Right lobe of liver (tissue), 6 donors: Measurements from ENCODE around the gene SMPD3. TPM values are rescaled to one million over a fixed set of nuclear protein-coding genes. Genes with fewer than 3 reads are reported as not detected.

Source experiments
- ATAC-seq, 4 donors: fragments of 200-7000 bp; cut with Tn5 transposase; one replicate each; pipeline ENCODE4 v1.9.1; 2020; ENCODE audit warnings: mild to moderate bottlenecking in 4 of 4, moderate library complexity in 4 of 4
- DNase-seq, 3 donors: peaks; one replicate each; pipeline ENCODE4 v3.0.0-alpha.2; 2020
- H3K27ac ChIP-seq, 3 donors: fragments of 200-600 bp; one replicate each; pipeline ENCODE4 v1.8.0; 2022
- H3K27me3 ChIP-seq, 2 donors: fragments of 200-600 bp; one replicate each; pipeline ENCODE4 v1.8.0; 2022
- H3K36me3 ChIP-seq, 4 donors: fragments of 200-600 bp; sonication (generic) in 1 of 4; one replicate each; pipeline versions ENCODE4 v1.5.1 to v1.8.0; 2017 to 2022; ENCODE audit warnings: control low read depth in 1 of 4
- H3K4me1 ChIP-seq, 4 donors: fragments of 200-600 bp; sonication (generic) in 1 of 4; one replicate each; pipeline versions ENCODE4 v1.5.1 to v1.8.0; 2017 to 2022; ENCODE audit warnings: control low read depth in 1 of 4
- H3K4me3 ChIP-seq, 3 donors: fragments of 200-600 bp; one replicate each; pipeline ENCODE4 v1.8.0; 2022
- H3K9me3 ChIP-seq, 4 donors: fragments of 200-600 bp; sonication (generic) in 1 of 4; one replicate each; pipeline versions ENCODE4 v1.5.1 to v1.8.0; 2017 to 2022; ENCODE audit warnings: control low read depth in 1 of 4
- POLR2A ChIP-seq: fragments of 450-650 bp; IDR thresholded peaks from one replicate; pipeline ENCODE4 v1.6.1; 2017; ENCODE audit warnings: antibody characterized with exemption, mild to moderate bottlenecking
- WGBS: methylation state at CpG from one replicate; pipeline ENCODE4 v1.1.6; 2018; ENCODE audit warnings: low coverage, low lambda C conversion rate; ENCODE audit not compliant: insufficient coverage; ENCODE audit errors: missing lambda C conversion rate; 5-methylcytosine and 5-hydroxymethylcytosine counted together
- intact Hi-C, 2 donors: fragments of 100-400 bp; cut with DNase I; formaldehyde crosslinking; loops; one replicate each; pipeline versions ENCODE4 v1.11.2 to v1.14.1; 2022
- total RNA-seq, 6 experiments: library from RNA; depleted of rRNA in 2 of 6; stranded (reverse); fragments of >200 nt in 2 of 6; fragmentation: NEBNext Ultra II Directional in 3 of 6; extraction: Animal tissue kit (Norgen Biotek cat#: 25700) in 3 of 6; gene quantifications; one replicate each; pipeline versions ENCODE4 v1.1.0 to v1.2.4, GENCODE V29; 2016 to 2023
- TF ChIP-seq, protein P1 (sequence below), 4 donors: fragments of 200-600 bp in 3 of 4; fragments of 450-650 bp in 1 of 4; IDR thresholded peaks; one replicate each; pipeline versions ENCODE4 v1.5.1 to v1.8.0; 2016 to 2022; ENCODE audit warnings: antibody characterized with exemption in 4 of 4, mild to moderate bottlenecking in 2 of 4
- donor health status: DM: no; HTN: yes; CAD: no.
- donor health status: DM: no; HTN: no; CAD: no.
- donor health status: DM: no; HTN: no; CAD: no.
- donor health status: DM: no; HTN: yes; CAD: no.
- donor health status: DM: no; HTN: yes; CAD: no.

Gene SMPD3
- total RNA-seq, 6 experiments from 2014 or later = 0.18 to 27.2 (median 5.0) TPM

DNA sequence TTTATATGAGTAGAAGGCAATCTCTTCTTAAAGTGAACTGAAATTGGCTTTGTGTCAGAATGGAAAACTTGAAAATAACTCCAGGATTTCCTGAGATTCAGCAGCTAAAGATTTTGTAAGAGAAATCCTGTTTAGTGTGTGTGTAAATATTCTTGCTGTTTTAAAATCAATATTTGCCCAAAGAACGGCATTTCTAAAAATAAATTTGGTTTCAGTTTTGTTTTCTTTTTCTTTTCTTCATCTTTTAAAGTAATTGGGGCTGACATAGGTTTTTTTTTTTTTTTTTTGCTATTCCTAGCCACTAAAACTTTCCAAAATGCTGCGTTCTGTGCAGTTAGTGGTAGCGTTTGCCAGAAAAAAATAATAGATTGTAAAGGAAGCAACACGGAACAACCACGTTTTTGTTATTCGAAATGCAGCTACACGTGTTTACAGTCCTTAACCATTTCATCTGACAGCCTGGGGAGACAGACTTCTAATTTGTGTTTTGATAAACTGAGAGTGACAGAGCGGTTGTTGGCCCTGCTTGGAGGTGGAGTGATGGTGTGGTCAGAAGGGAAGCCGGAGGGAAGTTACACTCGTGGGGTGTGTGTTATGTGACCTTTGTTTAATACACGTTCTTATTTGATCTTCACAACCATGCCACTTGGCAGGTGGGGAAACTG is 21.6 kb upstream of the SMPD3 start:
- peak overlapping the region; percentile 10 to 33 (median 31) for H3K4me3 ChIP-seq
- H3K4me1 ChIP-seq = peaks cover 0 to 52% (median 19%) of the 10 kb centered on the region in 4 donors
- H3K27me3 ChIP-seq = no peaks in the 10 kb centered on the region
- DNase-seq (peak in 1 of 3 donors; percentile 20), ATAC-seq (peak; percentile 7 to 28 (median 18))
- H3K9me3 ChIP-seq = no peaks in the 10 kb centered on the region
- H3K27ac ChIP-seq = peak overlapping the region; percentile 6 to 74 (median 54)
- WGBS = 1% methylated on average over 11 of the region's 11 CpGs
- H3K36me3 ChIP-seq = no peaks in the 10 kb centered on the region
- TF ChIP-seq, protein P1, sequence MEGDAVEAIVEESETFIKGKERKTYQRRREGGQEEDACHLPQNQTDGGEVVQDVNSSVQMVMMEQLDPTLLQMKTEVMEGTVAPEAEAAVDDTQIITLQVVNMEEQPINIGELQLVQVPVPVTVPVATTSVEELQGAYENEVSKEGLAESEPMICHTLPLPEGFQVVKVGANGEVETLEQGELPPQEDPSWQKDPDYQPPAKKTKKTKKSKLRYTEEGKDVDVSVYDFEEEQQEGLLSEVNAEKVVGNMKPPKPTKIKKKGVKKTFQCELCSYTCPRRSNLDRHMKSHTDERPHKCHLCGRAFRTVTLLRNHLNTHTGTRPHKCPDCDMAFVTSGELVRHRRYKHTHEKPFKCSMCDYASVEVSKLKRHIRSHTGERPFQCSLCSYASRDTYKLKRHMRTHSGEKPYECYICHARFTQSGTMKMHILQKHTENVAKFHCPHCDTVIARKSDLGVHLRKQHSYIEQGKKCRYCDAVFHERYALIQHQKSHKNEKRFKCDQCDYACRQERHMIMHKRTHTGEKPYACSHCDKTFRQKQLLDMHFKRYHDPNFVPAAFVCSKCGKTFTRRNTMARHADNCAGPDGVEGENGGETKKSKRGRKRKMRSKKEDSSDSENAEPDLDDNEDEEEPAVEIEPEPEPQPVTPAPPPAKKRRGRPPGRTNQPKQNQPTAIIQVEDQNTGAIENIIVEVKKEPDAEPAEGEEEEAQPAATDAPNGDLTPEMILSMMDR (IDR thresholded peaks at IDR 0.05) = no peak
- intact Hi-C loops = no loop called here

DNA sequence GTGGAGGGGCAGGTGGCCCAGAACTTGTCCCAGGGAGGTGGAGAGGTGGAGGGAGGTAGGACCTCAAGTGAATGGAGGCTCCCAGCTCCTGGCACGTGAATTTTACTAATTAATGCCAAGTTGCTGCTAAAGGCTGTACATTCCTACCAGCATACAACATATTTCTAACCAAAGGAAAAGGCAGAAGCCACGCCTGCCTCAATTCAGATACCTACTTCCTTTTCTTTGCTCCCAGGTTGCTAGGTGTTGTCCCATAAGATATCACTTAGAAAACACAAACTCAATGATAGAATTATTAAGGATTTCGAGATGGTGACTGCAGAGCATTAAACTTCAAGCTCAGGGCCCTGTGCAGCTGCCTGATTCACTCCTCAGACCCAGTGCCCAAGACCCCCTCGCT is 20.5 kb upstream of the SMPD3 start:
- ATAC-seq (no peak), DNase-seq (no peak)
- Histone ChIP-seq H3K4me3 (no peak overlapping the region), H3K27ac (peak overlapping the region in 1 of 3 donors; percentile 74), H3K36me3 (no peaks in the 10 kb centered on the region), H3K27me3 (no peaks in the 10 kb centered on the region), H3K4me1 (peaks cover 0 to 46% (median 16%) of the 10 kb centered on the region in 4 donors), H3K9me3 (no peaks in the 10 kb centered on the region)
- intact Hi-C loops = no loop called here
- no peak for TF ChIP-seq POLR2A
- TF ChIP-seq, protein P1 (IDR thresholded peaks at IDR 0.05) = no peak
- WGBS = 68% methylated on average over 4 of the region's 4 CpGs

DNA sequence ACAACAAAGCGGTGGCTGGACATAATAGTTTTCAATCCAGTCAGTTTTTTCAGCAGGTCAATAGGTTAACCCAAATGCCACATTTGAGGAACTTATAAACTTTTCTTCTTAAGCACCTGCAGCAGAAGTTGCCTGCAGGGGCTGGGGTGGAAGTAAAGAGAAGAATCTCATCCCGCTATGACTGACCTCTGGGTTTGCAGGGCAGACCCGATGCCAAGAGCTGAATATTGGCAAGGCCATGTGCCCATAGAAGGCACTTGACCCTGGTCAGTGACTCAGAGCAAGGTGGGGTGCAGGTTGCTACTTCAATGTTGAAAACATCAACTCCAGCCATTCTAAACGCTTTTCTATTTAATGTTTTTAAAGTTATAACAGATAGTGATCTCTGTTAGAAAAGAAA is 17.9 kb upstream of the SMPD3 start:
- ATAC-seq = peak; percentile 18 to 50 (median 36)
- intact Hi-C loops = no loop called here
- DNase-seq = peak in 1 of 3 donors; percentile 21
- Histone ChIP-seq H3K27me3 (no peaks in the 10 kb centered on the region), H3K9me3 (no peaks in the 10 kb centered on the region), H3K36me3 (no peaks in the 10 kb centered on the region), H3K4me3 (no peak overlapping the region), H3K27ac (no peak overlapping the region), H3K4me1 (peaks cover 0 to 27% (median 9%) of the 10 kb centered on the region in 4 donors)
- WGBS = 15% methylated on average over 3 of the region's 4 CpGs
- TF ChIP-seq, protein P1 (IDR thresholded peaks at IDR 0.05) = no peak
- no peak for TF ChIP-seq POLR2A

DNA sequence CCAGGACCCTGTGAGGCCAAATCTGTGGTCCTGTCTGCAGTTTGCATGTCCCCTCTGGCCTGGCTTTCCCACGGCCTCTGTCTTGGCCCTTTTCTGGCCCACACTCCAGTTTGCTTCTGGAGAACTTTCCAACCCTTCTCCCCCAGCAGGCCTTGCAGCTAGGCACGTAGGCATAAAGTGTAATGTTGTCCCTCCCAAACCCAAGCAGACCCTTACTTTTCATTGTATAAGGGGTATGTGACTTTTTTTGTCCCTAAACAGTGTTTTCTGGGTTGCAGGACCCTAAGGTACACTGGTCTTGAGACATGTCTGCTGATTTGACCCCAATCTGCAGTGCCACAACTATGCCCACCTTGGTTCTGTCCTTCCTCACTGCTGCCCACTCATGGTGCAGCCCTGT is 15.6 kb upstream of the SMPD3 start:
- no peaks in the 10 kb centered on the region for H3K27me3 ChIP-seq
- no peak overlapping the region for H3K4me3 ChIP-seq
- H3K9me3 ChIP-seq = no peaks in the 10 kb centered on the region
- H3K4me1 ChIP-seq = peaks cover 0 to 9% (median 1%) of the 10 kb centered on the region in 4 donors
- no peaks in the 10 kb centered on the region for H3K36me3 ChIP-seq
- intact Hi-C loops = loop anchor here in 1 of 2 donors (5.0 kb wide), 1 partner anchor 38 kb away; no protein-coding TSS in a partner anchor
- WGBS = no CpG with 5 or more reads among the region's 2 CpGs
- DNase-seq = no peak
- no peak overlapping the region for H3K27ac ChIP-seq
- no peak for ATAC-seq
- TF ChIP-seq, protein P1 (IDR thresholded peaks at IDR 0.05) = no peak
- no peak for TF ChIP-seq POLR2A
